ENCODE data around the gene CPLX3. TPM values are rescaled to one million over a fixed set of nuclear protein-coding genes. Genes with fewer than 3 reads are reported as not detected.

Gene CPLX3
- total RNA-seq, 1 experiment from 2014 or later, result 0.21 TPM

GRCh38 chr15:74845208-74845568, 18.8 kb downstream of the CPLX3 start:
- no peak overlapping the region for H3K4me3 Mint-ChIP-seq (ENCODE audit: low read depth, unreplicated experiment)
- BruUV-seq (replicated peaks), result no TSS peak
- CTCF ChIA-PET, result interaction anchor here (1.0 to 1.4 kb wide), 3 partner anchors 56 to 62 kb away, joined by 3 to 5 read pairs (median 4); partner anchors contain the start of gene FAM219B

GRCh38 chr15:74845581-74845980, 19.2 kb downstream of the CPLX3 start:
- no peak overlapping the region for H3K27ac Mint-ChIP-seq (ENCODE audit: unreplicated experiment)
- no peaks in the 10 kb centered on the region for H3K9me3 Mint-ChIP-seq (ENCODE audit: low read depth, unreplicated experiment)
- H3K4me1 Mint-ChIP-seq (ENCODE audit: low read depth, unreplicated experiment), result no peaks in the 10 kb centered on the region
- no peak overlapping the region for H3K4me3 Mint-ChIP-seq (ENCODE audit: low read depth, unreplicated experiment)
- DNase-seq, result no peak
- peaks cover 60% of the 10 kb centered on the region for H3K36me3 Mint-ChIP-seq (ENCODE audit: insufficient read depth, unreplicated experiment)
- BruUV-seq (replicated peaks), result no TSS peak
- H3K27me3 Mint-ChIP-seq (ENCODE audit: unreplicated experiment), result no peaks in the 10 kb centered on the region
- intact Hi-C loops (cut with micrococcal nuclease; ENCODE audit: unreplicated experiment), result no loop called here
- CTCF ChIA-PET, result interaction anchor here (1.4 kb wide), 1 partner anchor 61 kb away, joined by 5 read pairs; the partner anchor contains the start of gene FAM219B
- TF ChIP-seq CTCF (IDR thresholded peaks at IDR 0.05; ENCODE audit: unreplicated experiment), result no peak

More at GRCh38 chr15:74845208-74845568, 18.8 kb downstream of the CPLX3 start:
- no peak for TF ChIP-seq CTCF (IDR thresholded peaks at IDR 0.05; ENCODE audit: unreplicated experiment)
- intact Hi-C loops (cut with micrococcal nuclease; ENCODE audit: unreplicated experiment), result no loop called here
- Mint-ChIP-seq H3K9me3 (ENCODE audit: low read depth, unreplicated experiment) (no peaks in the 10 kb centered on the region), H3K4me1 (ENCODE audit: low read depth, unreplicated experiment) (no peaks in the 10 kb centered on the region), H3K36me3 (ENCODE audit: insufficient read depth, unreplicated experiment) (peaks cover 60% of the 10 kb centered on the region), H3K27ac (ENCODE audit: unreplicated experiment) (no peak overlapping the region), H3K27me3 (ENCODE audit: unreplicated experiment) (no peaks in the 10 kb centered on the region)
- DNase-seq, result no peak

GRCh38 chr15:74847432-74847831, 21.0 kb downstream of the CPLX3 start:
- Mint-ChIP-seq H3K4me3 (ENCODE audit: low read depth, unreplicated experiment) (no peak overlapping the region), H3K4me1 (ENCODE audit: low read depth, unreplicated experiment) (no peaks in the 10 kb centered on the region), H3K9me3 (ENCODE audit: low read depth, unreplicated experiment) (no peaks in the 10 kb centered on the region), H3K27ac (ENCODE audit: unreplicated experiment) (no peak overlapping the region), H3K36me3 (ENCODE audit: insufficient read depth, unreplicated experiment) (peaks cover 62% of the 10 kb centered on the region), H3K27me3 (ENCODE audit: unreplicated experiment) (no peaks in the 10 kb centered on the region)
- intact Hi-C loops (cut with micrococcal nuclease; ENCODE audit: unreplicated experiment), result no loop called here
- no TSS peak for BruUV-seq (replicated peaks)
- TF ChIP-seq CTCF (IDR thresholded peaks at IDR 0.05; ENCODE audit: unreplicated experiment), result no peak
- no peak for DNase-seq
- CTCF ChIA-PET, result interaction anchor here (0.6 to 0.8 kb wide), 2 partner anchors 71 to 354 kb away, joined by 3 to 6 read pairs; no protein-coding TSS in a partner anchor

GRCh38 chr15:74850393-74850792, 24.0 kb downstream of the CPLX3 start:
- no peak for TF ChIP-seq CTCF (IDR thresholded peaks at IDR 0.05; ENCODE audit: unreplicated experiment)
- CTCF ChIA-PET, result no interaction called here
- H3K4me3 Mint-ChIP-seq (ENCODE audit: low read depth, unreplicated experiment), result no peak overlapping the region
- no peaks in the 10 kb centered on the region for H3K9me3 Mint-ChIP-seq (ENCODE audit: low read depth, unreplicated experiment)
- no peaks in the 10 kb centered on the region for H3K27me3 Mint-ChIP-seq (ENCODE audit: unreplicated experiment)
- BruUV-seq (replicated peaks), result no TSS peak
- DNase-seq, result no peak
- intact Hi-C loops (cut with micrococcal nuclease; ENCODE audit: unreplicated experiment), result no loop called here
- no peaks in the 10 kb centered on the region for H3K4me1 Mint-ChIP-seq (ENCODE audit: low read depth, unreplicated experiment)
- H3K27ac Mint-ChIP-seq (ENCODE audit: unreplicated experiment), result no peak overlapping the region
- H3K36me3 Mint-ChIP-seq (ENCODE audit: insufficient read depth, unreplicated experiment), result peaks cover 51% of the 10 kb centered on the region

Measured in Calu3 (cell line).